Lower leg skin (tissue), 3 donors: ENCODE results near the gene LRRC32.

Experiments used
- CTCF ChIP-seq, 3 donors: fragments of 450-650 bp; IDR thresholded peaks; one replicate each; pipeline ENCODE4 v1.5.1; 2016; ENCODE audit warnings: antibody characterized with exemption in 3 of 3, mild to moderate bottlenecking in 3 of 3, moderate library complexity in 2 of 3
- POLR2A ChIP-seq, 2 donors: fragments of 450-650 bp; IDR thresholded peaks; one replicate each; pipeline ENCODE4 v1.6.1; 2016 to 2017; ENCODE audit warnings: antibody characterized with exemption in 2 of 2, mild to moderate bottlenecking in 1 of 2, moderate library complexity in 1 of 2

GRCh38 chr11:76696756-76697155 lies 26.2 kb upstream of the LRRC32 start:
- no peak for TF ChIP-seq POLR2A (IDR thresholded peaks at IDR 0.05)
- no peak for TF ChIP-seq CTCF (IDR thresholded peaks at IDR 0.05)
